OCI-LY7 (cell line): ENCODE data around the gene TYK2.

ENCODE experiments used
- CTCF ChIP-seq: fragments of 200-600 bp; sonication (generic); conservative IDR thresholded peaks from 2 replicates; pipeline ENCODE4 v1.5.1; 2014; ENCODE audit warnings: mild to moderate bottlenecking, antibody characterized with exemption, low read length, moderate library complexity, mixed read lengths
- EZH2phosphoT487 ChIP-seq: fragments of 200-600 bp; sonication (generic); IDR thresholded peaks from 2 replicates; pipeline ENCODE4 v1.6.1; 2018; ENCODE audit warnings: low read depth, borderline replicate concordance, mild to moderate bottlenecking, mixed run types, antibody characterized with exemption, low read length, moderate library complexity, mixed read lengths

DNA sequence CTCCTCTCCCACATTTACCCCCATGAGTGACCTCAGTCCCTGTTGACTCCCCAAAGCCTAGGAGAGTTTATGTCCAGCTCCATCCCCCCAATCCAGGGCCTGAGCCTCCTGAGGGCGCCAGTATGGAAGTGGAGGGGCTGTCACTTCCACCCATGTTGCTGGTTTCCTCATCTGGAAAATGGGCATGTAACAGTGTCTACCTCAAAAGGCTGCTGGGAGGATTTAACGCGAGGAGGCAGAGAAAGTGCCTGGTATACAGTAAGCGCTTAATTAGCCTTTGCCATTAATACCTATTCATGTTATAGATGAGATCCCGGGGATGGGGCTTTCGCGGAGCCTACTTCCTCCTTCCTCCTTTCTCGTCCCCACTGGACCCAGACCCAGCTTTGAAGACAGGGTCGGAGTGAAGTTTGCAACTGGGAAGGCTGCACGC, 476 bp downstream of the TYK2 start:
- TF ChIP-seq CTCF, result no peak; the same call in 1 of the 2 replicates
- no peak for TF ChIP-seq EZH2phosphoT487
